Activated CD4-positive, CD25-positive, alpha-beta regulatory T cell treated with anti-CD3 and anti-CD28 coated beads, Interleukin-2, amount 50 U/mL, for 72 hours (primary cell): ENCODE results near the gene PCDHGB4.
"Not testable (repeated sequence)": the region's sequence is repeated elsewhere in the genome, so short reads cannot be mapped to it uniquely, and the experiment has no call there.

Source experiments
- DNase-seq: peaks from one replicate; pipeline ENCODE4 v3.0.0; 2021

The PCDHGB4 gene

DNA sequence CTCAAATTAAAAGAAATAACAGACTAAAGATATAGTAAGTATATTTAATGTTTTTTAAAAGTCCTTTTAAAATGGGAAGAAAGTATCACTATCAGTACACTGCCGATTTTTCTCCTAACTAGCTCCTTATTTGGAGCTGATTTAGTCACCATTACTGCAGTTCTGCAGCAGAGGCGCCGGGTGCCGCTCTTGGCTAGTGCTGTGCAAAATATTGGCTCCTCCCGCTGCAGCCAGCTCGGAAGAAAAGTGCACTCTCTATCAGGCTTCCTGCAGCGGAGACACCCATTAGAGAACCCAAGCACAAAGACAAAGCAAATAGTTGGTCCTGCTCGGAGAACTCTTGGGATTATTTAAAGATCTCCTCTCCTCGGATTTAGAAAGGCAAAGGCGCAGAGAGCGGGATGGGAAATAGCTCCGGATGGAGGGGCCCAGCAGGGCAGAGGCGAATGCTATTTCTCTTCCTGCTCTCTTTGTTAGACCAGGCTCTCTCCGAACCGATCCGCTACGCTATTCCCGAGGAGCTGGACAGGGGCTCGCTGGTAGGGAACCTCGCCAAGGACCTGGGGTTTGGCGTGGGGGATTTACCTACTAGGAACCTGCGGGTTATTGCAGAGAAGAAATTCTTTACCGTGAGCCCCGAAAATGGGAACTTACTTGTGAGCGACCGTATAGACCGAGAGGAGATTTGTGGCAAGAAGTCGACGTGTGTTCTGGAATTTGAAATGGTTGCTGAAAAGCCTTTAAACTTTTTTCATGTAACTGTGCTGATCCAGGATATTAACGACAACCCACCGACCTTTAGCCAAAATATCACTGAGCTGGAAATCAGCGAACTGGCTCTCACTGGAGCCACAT is 17.3 kb upstream of the PCDHGB4 start, which contains the start of gene PCDHGB3:
Gene PCDHGB3 (plus strand): TSS at position 249 of the 855 bp plus-strand sequence. CDS start 153 bp downstream, at position 402.
- no peak for DNase-seq

GRCh38 chr5:141371572-141372475 is 15.7 kb upstream of the PCDHGB4 start:
- no peak for DNase-seq

GRCh38 chr5:141373673-141374317 is 13.7 kb upstream of the PCDHGB4 start, which contains the start of gene PCDHGA6:
Gene PCDHGA6, plus strand, starts transcription at chr5:141373891. Its CDS starts 193 bp downstream, at chr5:141374084.
- DNase-seq: no peak

DNA sequence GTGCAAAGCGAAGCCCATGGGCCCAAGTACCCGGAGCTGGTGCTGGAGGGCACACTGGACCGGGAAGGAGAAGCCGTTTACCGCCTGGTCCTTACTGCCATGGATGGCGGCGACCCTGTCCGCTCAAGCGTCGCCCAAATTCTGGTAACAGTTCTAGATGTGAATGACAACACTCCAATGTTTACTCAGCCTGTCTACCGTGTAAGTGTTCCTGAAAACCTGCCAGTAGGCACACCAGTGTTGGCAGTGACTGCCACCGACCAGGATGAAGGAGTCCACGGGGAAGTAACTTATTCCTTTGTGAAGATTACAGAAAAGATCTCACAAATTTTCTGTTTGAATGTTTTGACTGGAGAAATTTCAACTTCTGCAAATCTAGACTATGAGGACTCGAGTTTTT is 12.9 kb upstream of the PCDHGB4 start:
- DNase-seq: no peak

DNA sequence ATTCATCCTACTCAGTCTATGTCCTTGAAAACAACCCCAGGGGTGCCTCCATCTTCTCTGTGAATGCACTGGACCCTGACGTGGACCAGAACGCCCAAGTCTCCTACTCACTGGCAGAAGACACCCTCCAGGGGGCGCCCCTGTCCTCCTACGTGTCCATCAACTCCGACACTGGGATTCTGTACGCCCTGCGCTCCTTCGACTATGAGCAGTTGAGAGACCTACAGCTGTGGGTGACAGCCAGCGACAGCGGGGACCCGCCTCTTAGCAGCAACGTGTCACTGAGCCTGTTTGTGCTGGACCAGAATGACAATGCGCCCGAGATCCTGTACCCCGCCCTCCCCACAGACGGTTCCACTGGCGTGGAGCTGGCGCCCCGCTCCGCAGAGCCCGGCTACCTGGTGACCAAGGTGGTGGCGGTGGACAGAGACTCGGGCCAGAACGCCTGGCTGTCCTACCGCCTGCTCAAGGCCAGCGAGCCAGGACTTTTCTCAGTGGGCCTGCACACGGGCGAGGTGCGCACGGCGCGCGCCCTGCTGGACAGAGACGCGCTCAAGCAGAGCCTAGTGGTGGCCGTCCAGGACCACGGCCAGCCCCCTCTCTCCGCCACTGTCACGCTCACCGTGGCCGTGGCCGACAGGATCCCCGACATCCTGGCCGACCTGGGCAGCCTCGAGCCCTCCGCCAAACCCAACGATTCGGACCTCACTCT is 11.9 kb upstream of the PCDHGB4 start:
- not testable (repeated sequence) for DNase-seq

DNA sequence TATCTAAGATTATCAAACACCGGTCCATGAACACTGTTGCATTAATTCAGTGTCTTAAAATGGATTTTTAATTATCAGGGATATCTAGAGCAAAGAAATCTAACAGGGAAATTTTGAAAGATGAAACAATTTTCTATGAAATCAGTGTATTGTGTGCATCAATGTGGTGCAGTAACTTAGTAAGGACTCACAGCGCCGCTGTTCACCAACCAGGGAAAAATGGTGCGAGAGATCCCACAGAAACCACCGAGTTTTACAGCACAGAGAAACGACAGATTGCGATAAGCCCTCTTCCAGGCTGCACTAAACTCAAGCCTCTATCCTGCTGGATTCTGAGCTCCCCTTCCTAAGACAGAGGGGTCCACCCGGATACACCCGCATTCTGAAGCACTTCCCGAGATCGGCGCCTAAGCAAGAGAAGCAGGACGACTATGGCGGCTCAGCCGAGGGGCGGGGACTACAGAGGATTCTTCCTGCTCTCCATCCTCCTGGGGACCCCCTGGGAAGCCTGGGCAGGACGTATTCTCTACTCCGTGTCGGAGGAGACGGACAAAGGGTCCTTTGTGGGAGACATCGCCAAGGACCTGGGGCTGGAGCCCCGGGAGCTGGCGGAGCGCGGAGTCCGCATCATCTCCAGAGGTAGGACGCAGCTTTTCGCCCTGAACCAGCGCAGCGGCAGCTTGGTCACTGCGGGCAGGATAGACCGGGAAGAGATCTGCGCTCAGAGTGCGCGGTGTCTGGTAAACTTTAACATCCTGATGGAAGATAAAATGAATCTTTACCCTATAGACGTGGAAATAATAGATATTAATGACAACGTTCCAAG is 4.8 kb upstream of the PCDHGB4 start, which contains the start of gene PCDHGA7:
Gene PCDHGA7 (plus strand): TSS at position 274 of the 826 bp plus-strand sequence. CDS start 158 bp downstream, at position 432.
- DNase-seq: no peak

- no peak for DNase-seq
These were observed 4.2 kb upstream of the PCDHGB4 start for GRCh38 chr5:141383345-141383744.

DNA sequence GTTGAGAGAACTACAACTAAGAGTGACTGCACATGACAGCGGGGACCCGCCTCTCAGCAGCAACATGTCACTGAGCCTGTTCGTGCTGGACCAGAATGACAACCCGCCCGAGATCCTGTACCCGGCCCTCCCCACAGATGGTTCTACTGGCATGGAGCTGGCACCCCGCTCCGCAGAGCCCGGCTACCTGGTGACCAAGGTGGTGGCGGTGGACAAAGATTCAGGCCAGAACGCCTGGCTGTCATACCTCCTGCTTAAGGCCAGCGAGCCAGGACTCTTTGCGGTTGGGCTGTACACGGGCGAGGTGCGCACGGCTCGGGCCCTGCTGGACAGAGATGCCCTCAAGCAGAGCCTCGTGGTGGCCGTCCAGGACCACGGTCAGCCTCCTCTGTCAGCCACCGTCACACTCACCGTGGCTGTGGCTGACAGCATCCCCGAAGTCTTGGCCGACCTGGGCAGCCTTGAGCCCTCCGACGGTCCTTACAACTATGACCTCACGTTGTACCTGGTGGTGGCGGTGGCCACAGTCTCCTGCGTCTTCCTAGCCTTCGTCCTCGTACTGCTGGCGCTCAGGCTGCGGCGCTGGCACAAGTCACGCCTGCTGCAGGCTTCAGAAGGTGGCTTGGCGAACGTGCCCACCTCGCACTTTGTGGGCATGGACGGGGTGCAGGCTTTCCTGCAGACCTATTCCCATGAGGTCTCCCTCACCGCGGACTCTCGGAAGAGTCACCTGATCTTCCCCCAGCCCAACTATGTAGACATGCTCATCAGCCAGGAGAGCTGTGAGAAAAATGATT is 2.8 kb upstream of the PCDHGB4 start:
- DNase-seq: no peak

- no peak for DNase-seq
These were observed 1.2 kb downstream of the PCDHGB4 start for GRCh38 chr5:141388661-141389060.

- no peak for DNase-seq
These were observed 1.9 kb downstream of the PCDHGB4 start for GRCh38 chr5:141389153-141390042.

GRCh38 chr5:141392429-141393198 is 5.1 kb downstream of the PCDHGB4 start, which contains the start of gene PCDHGA8:
Gene PCDHGA8, plus strand, starts transcription at chr5:141392633. Its CDS starts 181 bp downstream, at chr5:141392814.
- DNase-seq: no peak

- DNase-seq: no peak
These were observed 5.8 kb downstream of the PCDHGB4 start for GRCh38 chr5:141393267-141393666.

- DNase-seq: not testable (repeated sequence)
These were observed 7.1 kb downstream of the PCDHGB4 start for GRCh38 chr5:141394401-141395187.

GRCh38 chr5:141397756-141398551 is 10.5 kb downstream of the PCDHGB4 start, which contains the start of gene PCDHGB5:
Gene PCDHGB5, plus strand, starts transcription at chr5:141397947. Its CDS starts 181 bp downstream, at chr5:141398128.
- DNase-seq: not testable (repeated sequence)

GRCh38 chr5:141398608-141399007 is 11.1 kb downstream of the PCDHGB4 start:
- DNase-seq: no peak

- no peak for DNase-seq
These were observed 12.2 kb downstream of the PCDHGB4 start for GRCh38 chr5:141399555-141400258.
